Activated CD4-positive, alpha-beta memory T cell treated with anti-CD3 and anti-CD28 coated beads for 36 hours (primary cell): Measurements from ENCODE around the gene HOXB2. TPM values are rescaled to one million over a fixed set of nuclear protein-coding genes. Genes with fewer than 3 reads are reported as not detected.

Experiments
- CTCF ChIA-PET: fragments of 350-600 bp; sonication (Branson Sonifier 250); formaldehyde crosslinking; loops from one replicate; lab custom pipeline; 2021; ENCODE audit warnings: antibody characterized with exemption, inconsistent platforms; lab: Charles Lee
- POLR2A ChIA-PET: fragments of 350-600 bp; sonication (Branson Sonifier 250); formaldehyde crosslinking; loops from one replicate; lab custom pipeline; 2021; ENCODE audit warnings: antibody characterized with exemption; lab: Charles Lee
- DNase-seq: peaks from one replicate; pipeline ENCODE4 v3.0.0-alpha.2; 2020
- H3K27ac Mint-ChIP-seq: one replicate; pipeline ENCODE4 v1.8.0; 2021; ENCODE audit warnings: mixed read lengths
- H3K27me3 Mint-ChIP-seq: one replicate; pipeline ENCODE4 v1.8.0; 2021; ENCODE audit warnings: mixed read lengths
- H3K36me3 Mint-ChIP-seq: one replicate; pipeline ENCODE4 v1.8.0; 2021; ENCODE audit warnings: mixed read lengths
- H3K4me1 Mint-ChIP-seq: one replicate; pipeline ENCODE4 v1.8.0; 2021; ENCODE audit warnings: low read depth, mixed read lengths
- H3K4me3 Mint-ChIP-seq: one replicate; pipeline ENCODE4 v1.8.0; 2021; ENCODE audit warnings: mild to moderate bottlenecking, mixed read lengths
- H3K9me3 Mint-ChIP-seq: one replicate; pipeline ENCODE4 v1.8.0; 2021; ENCODE audit warnings: mixed read lengths
- intact Hi-C: fragments of 100-400 bp; cut with micrococcal nuclease; formaldehyde crosslinking; loops from one replicate; pipeline ENCODE4 v1.15.1; 2023
- total RNA-seq, 2 experiments: library from RNA; stranded (reverse); gene quantifications; one replicate each; pipeline ENCODE4 v1.2.3, GENCODE V29; 2021

HOXB2 gene
- total RNA-seq, 2 experiments from 2014 or later: 13.3 to 16.8 TPM

- POLR2A ChIA-PET: interaction anchor here (1.0 kb wide), 1 partner anchor 34 kb away, joined by 3 read pairs; no protein-coding TSS in a partner anchor
- CTCF ChIA-PET: interaction anchor here (1.3 to 1.4 kb wide), 2 partner anchors 36 to 85 kb away, joined by 3 read pairs; no protein-coding TSS in a partner anchor
Observed at GRCh38 chr17:48577946-48578615, 33.2 kb upstream of the HOXB2 start, which contains the start of gene HOXB4. TSS of gene HOXB4 (minus strand) at chr17:48578350. CDS start at chr17:48578319, 31 bp downstream.

GRCh38 chr17:48577330-48577945 is 32.5 kb upstream of the HOXB2 start:
- ChIA-PET CTCF (interaction anchor here (1.3 to 1.4 kb wide), 2 partner anchors 35 to 85 kb away, joined by 3 read pairs; no protein-coding TSS in a partner anchor), POLR2A (interaction anchor here (1.0 kb wide), 1 partner anchor 34 kb away, joined by 3 read pairs; no protein-coding TSS in a partner anchor)
- peak; percentile 30 for DNase-seq
- peak overlapping the region; percentile 76 for H3K4me3 Mint-ChIP-seq
- H3K27me3 Mint-ChIP-seq: peaks cover 36% of the 10 kb centered on the region
- H3K9me3 Mint-ChIP-seq: no peaks in the 10 kb centered on the region
- H3K36me3 Mint-ChIP-seq: no peaks in the 10 kb centered on the region
- intact Hi-C loops: loop anchor here (5.0 kb wide), 1 partner anchor 35 kb away; no protein-coding TSS in a partner anchor
- peak overlapping the region; percentile 56 for H3K27ac Mint-ChIP-seq
- H3K4me1 Mint-ChIP-seq: peaks cover 35% of the 10 kb centered on the region

More at GRCh38 chr17:48577946-48578615, 33.2 kb upstream of the HOXB2 start, which contains the start of gene HOXB4:
- Mint-ChIP-seq H3K4me1 (peaks cover 35% of the 10 kb centered on the region), H3K27me3 (peaks cover 42% of the 10 kb centered on the region), H3K9me3 (no peaks in the 10 kb centered on the region), H3K27ac (peak within 1 kb of the TSS; percentile 59), H3K36me3 (no peaks in the 10 kb centered on the region), H3K4me3 (peak within 1 kb of the TSS; percentile 80)
- DNase-seq: peak; percentile 82
- intact Hi-C loops: loop anchor here (2.0 to 5.0 kb wide), 2 partner anchors 36 to 87 kb away; no protein-coding TSS in a partner anchor

DNA sequence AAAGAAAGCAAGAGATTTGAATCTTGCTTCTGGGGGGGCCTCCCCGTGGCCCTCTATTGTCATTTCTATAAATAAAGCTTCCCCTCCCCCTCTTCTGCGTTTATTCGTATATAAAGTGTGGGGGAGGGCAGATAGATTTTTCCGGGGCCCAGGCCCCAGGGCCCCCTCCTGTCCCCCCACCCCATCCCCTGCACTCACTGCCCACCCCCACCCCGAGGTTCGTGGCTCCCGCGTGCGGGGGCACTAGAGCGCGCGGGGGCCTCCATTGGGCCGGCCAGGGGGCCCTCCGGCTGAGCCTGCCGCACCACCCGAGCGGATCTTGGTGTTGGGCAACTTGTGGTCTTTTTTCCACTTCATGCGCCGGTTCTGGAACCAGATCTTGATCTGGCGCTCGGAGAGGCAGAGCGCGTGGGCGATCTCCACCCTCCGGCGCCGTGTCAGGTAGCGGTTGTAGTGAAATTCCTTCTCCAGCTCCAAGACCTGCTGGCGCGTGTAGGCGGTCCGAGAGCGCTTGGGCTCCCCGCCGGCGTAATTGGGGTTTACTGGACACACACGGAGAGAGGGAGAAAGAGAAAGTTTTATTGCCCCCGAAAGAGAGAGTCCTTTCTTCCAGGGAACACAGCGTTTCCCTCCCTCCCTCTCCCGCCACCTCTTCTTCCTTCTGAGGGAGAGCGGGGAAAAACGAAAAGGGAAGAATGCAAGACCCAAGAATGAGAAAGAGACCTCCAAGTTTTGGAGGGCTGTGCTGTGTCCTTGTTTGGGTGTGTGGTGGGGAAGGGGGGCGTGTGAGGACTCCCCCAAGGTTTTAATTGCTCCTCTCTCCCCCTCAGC is 31.8 kb upstream of the HOXB2 start:
- H3K27ac Mint-ChIP-seq: no peak overlapping the region
- peaks cover 34% of the 10 kb centered on the region for H3K4me1 Mint-ChIP-seq
- no peaks in the 10 kb centered on the region for H3K36me3 Mint-ChIP-seq
- peak overlapping the region; percentile 76 for H3K4me3 Mint-ChIP-seq
- CTCF ChIA-PET: interaction anchor here (1.4 kb wide), 1 partner anchor 84 kb away, joined by 3 read pairs; no protein-coding TSS in a partner anchor
- intact Hi-C loops: loop anchor here (5.0 kb wide), 1 partner anchor 34 kb away; no protein-coding TSS in a partner anchor
- peaks cover 32% of the 10 kb centered on the region for H3K27me3 Mint-ChIP-seq
- POLR2A ChIA-PET: no interaction called here
- no peaks in the 10 kb centered on the region for H3K9me3 Mint-ChIP-seq
- no peak for DNase-seq

GRCh38 chr17:48575673-48576478 is 31.0 kb upstream of the HOXB2 start:
- ChIA-PET POLR2A (no interaction called here), CTCF (interaction anchor here (1.0 to 2.1 kb wide), 2 partner anchors 12 to 84 kb away, joined by 3 to 5 read pairs; no protein-coding TSS in a partner anchor)
- no peak for DNase-seq
- peaks cover 27% of the 10 kb centered on the region for H3K4me1 Mint-ChIP-seq
- H3K27ac Mint-ChIP-seq: no peak overlapping the region
- intact Hi-C loops: loop anchor here (5.0 kb wide), 1 partner anchor 34 kb away; no protein-coding TSS in a partner anchor
- no peaks in the 10 kb centered on the region for H3K9me3 Mint-ChIP-seq
- H3K4me3 Mint-ChIP-seq: peak overlapping the region; percentile 13
- H3K27me3 Mint-ChIP-seq: peaks cover 24% of the 10 kb centered on the region
- H3K36me3 Mint-ChIP-seq: no peaks in the 10 kb centered on the region

- H3K36me3 Mint-ChIP-seq: no peaks in the 10 kb centered on the region
- H3K9me3 Mint-ChIP-seq: no peaks in the 10 kb centered on the region
- CTCF ChIA-PET: interaction anchor here (1.0 to 2.1 kb wide), 2 partner anchors 12 to 83 kb away, joined by 3 to 5 read pairs; no protein-coding TSS in a partner anchor
- H3K4me3 Mint-ChIP-seq: no peak overlapping the region
- peaks cover 20% of the 10 kb centered on the region for H3K4me1 Mint-ChIP-seq
- intact Hi-C loops: loop anchor here (5.0 kb wide), 1 partner anchor 33 kb away; no protein-coding TSS in a partner anchor
- H3K27me3 Mint-ChIP-seq: peaks cover 17% of the 10 kb centered on the region
- POLR2A ChIA-PET: no interaction called here
- H3K27ac Mint-ChIP-seq: no peak overlapping the region
- no peak for DNase-seq
Observed at GRCh38 chr17:48575066-48575582, 30.2 kb upstream of the HOXB2 start.

GRCh38 chr17:48574505-48575065 is 29.7 kb upstream of the HOXB2 start:
- DNase-seq: no peak
- Mint-ChIP-seq H3K9me3 (no peaks in the 10 kb centered on the region), H3K4me1 (peaks cover 17% of the 10 kb centered on the region), H3K4me3 (no peak overlapping the region), H3K36me3 (no peaks in the 10 kb centered on the region), H3K27ac (no peak overlapping the region), H3K27me3 (peaks cover 13% of the 10 kb centered on the region)
- CTCF ChIA-PET: interaction anchor here (0.6 to 2.1 kb wide), 3 partner anchors 13 to 151 kb away, joined by 3 to 5 read pairs (median 3); no protein-coding TSS in a partner anchor
- POLR2A ChIA-PET: no interaction called here
- intact Hi-C loops: loop anchor here (5.0 kb wide), 1 partner anchor 32 kb away; no protein-coding TSS in a partner anchor

- no peak for DNase-seq
- intact Hi-C loops: no loop called here
- H3K9me3 Mint-ChIP-seq: no peaks in the 10 kb centered on the region
- no peak overlapping the region for H3K27ac Mint-ChIP-seq
- no peak overlapping the region for H3K4me3 Mint-ChIP-seq
- H3K27me3 Mint-ChIP-seq: peaks cover 10% of the 10 kb centered on the region
- H3K4me1 Mint-ChIP-seq: peaks cover 5% of the 10 kb centered on the region
- no peaks in the 10 kb centered on the region for H3K36me3 Mint-ChIP-seq
- ChIA-PET CTCF (no interaction called here), POLR2A (no interaction called here)
Observed at GRCh38 chr17:48571826-48572417, 27.0 kb upstream of the HOXB2 start.

- intact Hi-C loops: no loop called here
- no peak overlapping the region for H3K27ac Mint-ChIP-seq
- H3K9me3 Mint-ChIP-seq: no peaks in the 10 kb centered on the region
- H3K4me1 Mint-ChIP-seq: peaks cover 3% of the 10 kb centered on the region
- no peak overlapping the region for H3K4me3 Mint-ChIP-seq
- H3K27me3 Mint-ChIP-seq: peaks cover 8% of the 10 kb centered on the region
- no peak for DNase-seq
- POLR2A ChIA-PET: no interaction called here
- H3K36me3 Mint-ChIP-seq: no peaks in the 10 kb centered on the region
- CTCF ChIA-PET: no interaction called here
Observed at GRCh38 chr17:48571024-48571818, 26.3 kb upstream of the HOXB2 start.

GRCh38 chr17:48570325-48571023 is 25.6 kb upstream of the HOXB2 start:
- H3K4me1 Mint-ChIP-seq: peaks cover 3% of the 10 kb centered on the region
- H3K36me3 Mint-ChIP-seq: no peaks in the 10 kb centered on the region
- no peak for DNase-seq
- H3K27me3 Mint-ChIP-seq: peaks cover 8% of the 10 kb centered on the region
- H3K27ac Mint-ChIP-seq: no peak overlapping the region
- H3K9me3 Mint-ChIP-seq: no peaks in the 10 kb centered on the region
- no peak overlapping the region for H3K4me3 Mint-ChIP-seq
- ChIA-PET POLR2A (no interaction called here), CTCF (interaction anchor here (1.4 kb wide), 1 partner anchor 22 kb away, joined by 5 read pairs; no protein-coding TSS in a partner anchor)
- intact Hi-C loops: no loop called here
